HG03064 (cell line): ENCODE results near the gene SUOX.
"Not testable (repeated sequence)": the region's sequence is repeated elsewhere in the genome, so short reads cannot be mapped to it uniquely, and the experiment has no call there.

Experiments used
- ATAC-seq: cut with Tn5 transposase; IDR thresholded peaks from one replicate; pipeline ENCODE4 v1.9.1; 2021; ENCODE audit warnings: low read depth; ENCODE audit not compliant: unreplicated experiment

The SUOX gene

GRCh38 chr12:55996715-55997534 is at the start of gene SUOX:
TSS of gene SUOX (plus strand) at chr12:55997276. CDS start at chr12:56002222, 4,946 bp downstream.
- ATAC-seq = peak; percentile 98

GRCh38 chr12:55955344-55955743 is 41.7 kb upstream of the SUOX start:
- ATAC-seq = no peak

- ATAC-seq = no peak
Measured at GRCh38 chr12:55955800-55956508, 41.1 kb upstream of the SUOX start.

GRCh38 chr12:55957106-55957859 is 39.8 kb upstream of the SUOX start:
- ATAC-seq = no peak

GRCh38 chr12:55963760-55964159 is 33.3 kb upstream of the SUOX start:
- ATAC-seq = no peak

GRCh38 chr12:55965240-55965639 is 31.8 kb upstream of the SUOX start:
- ATAC-seq = no peak

- no peak for ATAC-seq
Measured at GRCh38 chr12:55965941-55966407, 31.1 kb upstream of the SUOX start, which contains the start of gene PMEL. TSS of gene PMEL (minus strand) at chr12:55966042. CDS start at chr12:55966011, 31 bp downstream.

- ATAC-seq = peak; percentile 90
Measured at GRCh38 chr12:55966408-55967281, 30.4 kb upstream of the SUOX start, which contains the start of gene CDK2. TSS of gene CDK2 (plus strand) at chr12:55966830. CDS start at chr12:55967009, 179 bp downstream.

GRCh38 chr12:55969356-55969755 is 27.7 kb upstream of the SUOX start:
- no peak for ATAC-seq

GRCh38 chr12:55970775-55971174 is 26.3 kb upstream of the SUOX start:
- ATAC-seq = no peak

- no peak for ATAC-seq
Measured at GRCh38 chr12:55972042-55972441, 25.0 kb upstream of the SUOX start.

- no peak for ATAC-seq
Measured at GRCh38 chr12:55972456-55972855, 24.6 kb upstream of the SUOX start.

GRCh38 chr12:55972911-55973598 is 24.0 kb upstream of the SUOX start:
- no peak for ATAC-seq

- ATAC-seq = peak; percentile 96
Measured at GRCh38 chr12:55973599-55974307, 23.3 kb upstream of the SUOX start, which contains the start of gene RAB5B. TSS of gene RAB5B (plus strand) at chr12:55974078. CDS start at chr12:55986961, 12,883 bp downstream.

GRCh38 chr12:55974308-55974730 is 22.8 kb upstream of the SUOX start:
- peak; percentile 11 for ATAC-seq

GRCh38 chr12:55978393-55978792 is 18.7 kb upstream of the SUOX start:
- ATAC-seq = no peak

GRCh38 chr12:55979069-55979468 is 18.0 kb upstream of the SUOX start:
- ATAC-seq = no peak

- not testable (repeated sequence) for ATAC-seq
Measured at GRCh38 chr12:55981882-55982281, 15.2 kb upstream of the SUOX start.
